GM12873 (cell line): Measurements from ENCODE around the gene RNF150.

Experiments used
- TF ChIP-seq, protein P1 (sequence below): IDR thresholded peaks from 2 replicates; pipeline ENCODE4 v1.5.1; 2012; ENCODE audit warnings: low read depth, mild to moderate bottlenecking, moderate library complexity, low read length, control low read depth; ENCODE audit not compliant: insufficient read depth; ENCODE audit errors: missing control alignments

RNF150 gene

DNA sequence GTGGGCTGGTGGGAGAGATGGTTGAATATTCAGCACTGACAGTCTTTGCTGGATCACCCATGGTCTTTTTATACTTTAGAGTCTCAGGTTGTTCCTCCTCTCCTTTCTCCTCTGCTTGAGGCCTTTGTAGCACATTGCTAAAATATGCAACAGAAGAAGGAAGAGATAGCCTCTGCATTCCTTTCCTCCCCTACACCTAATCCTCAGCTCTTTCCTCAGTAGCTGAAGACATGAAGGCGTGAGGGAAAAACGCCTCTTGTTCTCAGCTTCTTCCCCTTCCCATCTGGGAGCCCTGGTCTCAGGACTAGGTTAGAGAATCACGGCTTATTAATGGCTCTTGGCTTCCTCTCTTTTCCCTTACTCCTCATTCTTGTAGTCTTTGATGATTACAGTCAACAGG, 76.8 kb downstream of the RNF150 start:
- TF ChIP-seq, protein P1, sequence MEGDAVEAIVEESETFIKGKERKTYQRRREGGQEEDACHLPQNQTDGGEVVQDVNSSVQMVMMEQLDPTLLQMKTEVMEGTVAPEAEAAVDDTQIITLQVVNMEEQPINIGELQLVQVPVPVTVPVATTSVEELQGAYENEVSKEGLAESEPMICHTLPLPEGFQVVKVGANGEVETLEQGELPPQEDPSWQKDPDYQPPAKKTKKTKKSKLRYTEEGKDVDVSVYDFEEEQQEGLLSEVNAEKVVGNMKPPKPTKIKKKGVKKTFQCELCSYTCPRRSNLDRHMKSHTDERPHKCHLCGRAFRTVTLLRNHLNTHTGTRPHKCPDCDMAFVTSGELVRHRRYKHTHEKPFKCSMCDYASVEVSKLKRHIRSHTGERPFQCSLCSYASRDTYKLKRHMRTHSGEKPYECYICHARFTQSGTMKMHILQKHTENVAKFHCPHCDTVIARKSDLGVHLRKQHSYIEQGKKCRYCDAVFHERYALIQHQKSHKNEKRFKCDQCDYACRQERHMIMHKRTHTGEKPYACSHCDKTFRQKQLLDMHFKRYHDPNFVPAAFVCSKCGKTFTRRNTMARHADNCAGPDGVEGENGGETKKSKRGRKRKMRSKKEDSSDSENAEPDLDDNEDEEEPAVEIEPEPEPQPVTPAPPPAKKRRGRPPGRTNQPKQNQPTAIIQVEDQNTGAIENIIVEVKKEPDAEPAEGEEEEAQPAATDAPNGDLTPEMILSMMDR: no peak

DNA sequence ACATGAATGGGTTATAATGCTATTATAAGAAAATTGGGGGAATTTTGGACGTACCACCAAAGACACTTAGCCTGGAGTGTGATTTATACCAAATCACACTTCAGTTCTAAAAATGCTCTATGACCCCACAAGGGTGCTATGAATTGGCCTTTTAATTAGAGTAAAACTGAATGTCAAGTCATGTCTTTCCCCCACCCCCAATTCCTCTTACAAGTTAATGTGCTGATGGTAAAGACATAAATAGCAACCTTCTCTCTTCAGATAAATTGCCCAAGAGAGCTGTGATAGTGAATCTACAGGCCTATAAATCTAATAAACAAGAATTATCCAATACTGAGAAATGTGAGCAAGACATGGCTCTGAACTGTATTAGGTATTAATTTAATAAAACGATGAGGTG, 78.8 kb downstream of the RNF150 start:
- TF ChIP-seq, protein P1: no peak

DNA sequence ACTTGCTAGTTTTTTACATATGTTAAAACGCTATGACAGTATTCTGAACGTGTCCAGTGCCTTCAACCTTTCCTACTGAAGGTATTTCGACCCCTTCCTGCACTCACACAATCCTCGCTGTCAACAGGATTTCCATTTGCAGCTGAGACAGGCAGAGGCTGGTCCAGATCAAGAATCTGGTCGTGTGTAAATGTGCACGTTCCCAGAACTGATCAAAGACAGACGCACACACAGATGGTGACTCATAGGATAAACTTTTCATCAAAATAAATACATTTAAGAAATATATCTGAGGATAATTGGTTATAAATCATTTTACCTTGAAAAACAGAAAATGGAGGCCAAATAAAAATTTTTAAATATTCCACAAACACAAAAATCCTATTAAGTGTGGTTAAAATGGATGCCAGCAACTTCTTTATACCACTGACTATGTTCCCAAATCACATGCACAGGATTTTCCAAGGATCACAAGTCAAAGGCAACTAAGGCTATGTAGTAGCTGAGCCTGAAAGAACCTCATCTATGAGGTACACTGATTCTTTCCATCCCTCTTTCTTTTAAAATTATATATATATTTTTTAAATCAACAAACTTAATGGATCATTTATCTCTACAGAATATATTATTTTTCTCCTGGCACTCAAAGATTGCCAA, 85.9 kb downstream of the RNF150 start:
- TF ChIP-seq, protein P1: no peak

DNA sequence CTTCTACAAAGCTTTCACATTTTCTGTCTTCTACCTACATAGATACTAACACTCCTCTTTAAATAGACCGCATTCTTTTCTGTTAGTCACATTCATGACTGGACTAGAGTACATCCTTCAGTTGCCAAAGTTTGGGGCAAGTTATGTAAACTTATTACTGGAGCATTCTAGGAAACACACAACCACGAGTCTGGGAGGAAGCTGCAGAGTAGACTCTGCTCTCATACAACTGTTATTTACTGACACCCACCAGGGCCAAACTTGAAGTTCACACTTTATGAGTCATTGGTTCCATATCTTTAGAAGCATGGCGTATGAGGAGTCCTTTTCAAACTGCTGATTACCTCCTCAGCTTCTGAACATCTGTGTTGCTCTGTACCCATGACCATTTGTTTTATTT, 87.0 kb downstream of the RNF150 start:
- TF ChIP-seq, protein P1: no peak

DNA sequence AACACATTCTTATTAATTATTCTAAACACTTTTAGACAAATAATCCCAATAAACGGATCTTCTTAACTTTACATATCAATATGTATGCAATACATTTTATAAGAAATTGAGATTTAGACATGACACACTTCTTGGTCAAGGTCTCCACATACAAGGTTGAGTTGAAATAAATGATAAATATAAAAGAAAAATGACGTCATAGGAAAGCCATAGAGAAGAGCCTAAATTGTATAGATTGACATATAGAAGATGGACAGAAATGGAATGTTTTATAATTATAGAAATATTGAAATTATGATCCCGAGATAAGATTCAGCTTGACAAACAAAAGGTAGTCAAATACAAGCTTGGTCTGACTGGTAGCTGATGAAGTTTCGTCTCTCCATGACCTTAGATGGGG, 87.4 kb downstream of the RNF150 start:
- TF ChIP-seq, protein P1: no peak

DNA sequence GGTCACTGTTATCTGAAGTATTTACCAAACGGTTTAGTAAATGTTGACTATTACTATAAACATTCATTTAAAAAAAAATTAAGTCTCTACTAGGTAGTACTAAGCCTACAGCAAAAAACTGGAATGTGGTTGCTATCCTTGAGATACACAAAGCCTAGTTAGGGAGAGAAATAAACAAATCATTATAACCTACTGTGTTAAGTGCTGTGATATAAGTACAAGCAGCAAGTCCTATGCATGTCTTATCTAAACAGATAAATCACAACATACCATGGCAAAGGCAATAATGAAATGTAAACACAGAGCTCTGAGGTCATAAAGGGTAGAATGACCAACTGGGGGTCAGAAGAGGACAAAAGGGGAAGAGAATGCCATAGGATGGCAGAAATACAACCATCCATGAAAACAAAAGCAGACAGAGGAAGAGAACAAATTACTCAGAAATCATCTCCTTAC, 92.2 kb downstream of the RNF150 start:
- TF ChIP-seq, protein P1: no peak

DNA sequence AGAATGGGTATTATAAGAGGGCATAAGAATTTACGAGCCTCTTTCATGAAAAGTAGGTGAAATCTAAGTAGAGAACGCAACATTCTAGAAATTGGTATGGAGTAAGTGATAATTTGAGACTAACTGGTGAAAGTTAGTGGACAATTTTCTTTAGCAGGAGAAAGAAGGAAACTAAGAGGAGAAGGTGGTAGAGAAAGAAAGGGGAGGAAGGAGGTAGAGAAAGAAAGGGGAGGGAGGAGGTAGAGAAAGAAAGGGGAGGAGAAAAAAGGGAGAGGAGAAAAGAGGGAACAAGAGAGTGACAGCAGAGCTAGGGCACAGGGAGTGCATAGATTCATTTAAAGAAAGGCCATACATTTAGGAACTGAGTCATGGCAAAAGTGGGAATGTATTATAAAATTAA, 94.1 kb downstream of the RNF150 start:
- TF ChIP-seq, protein P1: no peak
